Measurements from ENCODE around the gene MRGPRX4.

The MRGPRX4 gene

GRCh38 chr11:18203723-18204122 lies 31.1 kb downstream of the MRGPRX4 start:
- in situ Hi-C loops (cut with HindIII; ENCODE audit: low pct_ligation_motif_present, low pct_unique_long_range_greater_than_20kb, low sequenced_read_pairs): no loop called here
- peak; percentile 8 for DNase-seq

GRCh38 chr11:18204220-18204619 lies 31.6 kb downstream of the MRGPRX4 start:
- DNase-seq: no peak
- in situ Hi-C loops (cut with HindIII; ENCODE audit: low pct_ligation_motif_present, low pct_unique_long_range_greater_than_20kb, low sequenced_read_pairs): no loop called here

DNA sequence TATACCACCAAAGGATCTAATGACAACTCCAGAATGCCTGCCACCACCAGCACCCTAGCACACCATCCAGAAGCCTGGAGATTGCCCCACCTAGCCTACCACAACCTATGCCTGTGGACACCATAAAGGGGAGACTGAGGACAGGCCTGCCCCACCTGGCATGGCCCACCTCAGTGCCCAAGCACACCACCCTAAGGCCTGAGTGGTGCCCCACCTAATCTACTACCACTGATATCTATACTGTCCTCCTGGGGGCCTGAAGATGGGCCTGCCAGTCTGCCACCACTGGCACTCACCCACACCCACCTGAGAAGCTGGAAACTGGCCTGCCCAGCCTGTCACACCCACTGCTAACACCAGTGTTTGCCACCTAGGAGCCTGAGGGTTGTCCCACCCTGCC lies 32.1 kb downstream of the MRGPRX4 start:
- in situ Hi-C loops (cut with HindIII; ENCODE audit: low pct_ligation_motif_present, low pct_unique_long_range_greater_than_20kb, low sequenced_read_pairs): no loop called here
- no peak for DNase-seq

DNA sequence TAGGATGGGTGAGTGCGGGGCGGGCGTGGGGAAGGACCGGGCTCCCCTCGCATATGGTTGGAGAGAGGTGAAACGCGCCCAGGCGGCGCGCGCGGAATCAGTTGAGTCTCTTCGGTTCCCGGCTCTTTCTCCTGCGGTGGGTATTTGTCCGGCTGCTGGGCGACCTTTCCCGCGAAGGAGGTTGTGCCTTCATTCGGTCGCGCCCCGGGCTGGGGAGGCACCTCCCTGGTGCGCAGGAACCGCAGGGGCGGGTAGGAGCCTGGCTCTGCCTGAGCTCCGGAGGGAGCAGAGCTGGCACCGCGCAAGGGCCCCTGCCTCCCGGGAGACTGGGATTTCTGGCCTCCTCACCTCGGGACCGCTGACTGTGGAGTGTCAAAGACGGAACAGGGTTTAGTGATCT lies 36.4 kb downstream of the MRGPRX4 start:
- DNase-seq: no peak
- in situ Hi-C loops (cut with HindIII; ENCODE audit: low pct_ligation_motif_present, low pct_unique_long_range_greater_than_20kb, low sequenced_read_pairs): no loop called here

- no peak for DNase-seq
- in situ Hi-C loops (cut with HindIII; ENCODE audit: low pct_ligation_motif_present, low pct_unique_long_range_greater_than_20kb, low sequenced_read_pairs): no loop called here
Measured at GRCh38 chr11:18221274-18221876, 48.7 kb downstream of the MRGPRX4 start.

GRCh38 chr11:18222814-18223421 lies 50.3 kb downstream of the MRGPRX4 start:
- DNase-seq: no peak
- in situ Hi-C loops (cut with HindIII; ENCODE audit: low pct_ligation_motif_present, low pct_unique_long_range_greater_than_20kb, low sequenced_read_pairs): no loop called here
